Glutamatergic neuron (in vitro differentiated cells): ENCODE measurements around the gene STRC. TPM values are rescaled to one million over a fixed set of nuclear protein-coding genes. Genes with fewer than 3 reads are reported as not detected.
"Not testable (repeated sequence)": the region's sequence is repeated elsewhere in the genome, so short reads cannot be mapped to it uniquely, and the experiment has no call there.

Experiments
- DNase-seq: peaks from one replicate; pipeline ENCODE4 v3.0.0; 2022
- H3K27ac Mint-ChIP-seq: one replicate; pipeline ENCODE4 v1.8.0; 2020; ENCODE audit warnings: mild to moderate bottlenecking, mixed read lengths, inconsistent platforms; ENCODE audit not compliant: unreplicated experiment
- H3K27me3 Mint-ChIP-seq: one replicate; pipeline ENCODE4 v1.8.0; 2020; ENCODE audit warnings: mild to moderate bottlenecking, moderate library complexity, mixed read lengths, inconsistent platforms; ENCODE audit not compliant: unreplicated experiment
- H3K36me3 Mint-ChIP-seq: one replicate; pipeline ENCODE4 v1.8.0; 2020; ENCODE audit warnings: mild to moderate bottlenecking, mixed read lengths, inconsistent platforms; ENCODE audit not compliant: unreplicated experiment
- H3K4me1 Mint-ChIP-seq: one replicate; pipeline ENCODE4 v1.8.0; 2020; ENCODE audit warnings: mild to moderate bottlenecking, low read depth, mixed read lengths, inconsistent platforms; ENCODE audit not compliant: unreplicated experiment
- H3K4me3 Mint-ChIP-seq: one replicate; pipeline ENCODE4 v1.8.0; 2020; ENCODE audit warnings: mild to moderate bottlenecking, mixed read lengths, inconsistent platforms; ENCODE audit not compliant: unreplicated experiment
- H3K9me3 Mint-ChIP-seq: one replicate; pipeline ENCODE4 v1.8.0; 2020; ENCODE audit warnings: mild to moderate bottlenecking, moderate library complexity, mixed read lengths, inconsistent platforms; ENCODE audit not compliant: unreplicated experiment
- total RNA-seq: library from RNA; stranded (reverse); fragmentation: NEBNext Ultra II Directional; extraction: Animal tissue kit (Norgen Biotek cat#: 25700); gene quantifications from one replicate; pipeline ENCODE4 v1.2.1, GENCODE V29; 2021; ENCODE audit not compliant: unreplicated experiment
- TF ChIP-seq, protein P1 (sequence below): fragments of 200-600 bp; sonication (generic); IDR thresholded peaks from one replicate; pipeline ENCODE4 v1.5.0; 2021; ENCODE audit not compliant: partially characterized antibody, unreplicated experiment

STRC gene
- total RNA-seq, 1 donor from 2014 or later: 1.4 TPM

DNA sequence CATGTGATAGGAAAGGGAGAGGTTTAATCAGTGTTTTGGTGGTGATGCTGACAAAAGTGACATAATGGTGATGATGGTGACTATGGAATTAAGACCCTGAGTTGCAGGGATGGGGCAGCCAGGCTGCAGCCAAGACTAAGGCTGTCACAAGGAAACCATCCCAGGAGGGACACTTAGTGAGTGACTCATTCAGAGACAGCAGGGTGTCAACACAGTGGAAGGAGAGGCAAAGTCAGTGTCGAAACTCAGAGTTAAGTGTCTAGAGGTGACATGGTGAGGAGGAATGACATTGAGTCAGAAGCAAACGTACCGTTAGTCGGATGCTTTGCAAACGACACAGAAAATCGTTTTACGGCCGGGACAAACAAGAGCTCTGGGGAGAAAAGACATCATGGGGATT is 54.8 kb downstream of the STRC start:
- not testable (repeated sequence) for H3K9me3 Mint-ChIP-seq, H3K4me3 Mint-ChIP-seq, H3K27me3 Mint-ChIP-seq, H3K27ac Mint-ChIP-seq, H3K36me3 Mint-ChIP-seq, DNase-seq, H3K4me1 Mint-ChIP-seq

DNA sequence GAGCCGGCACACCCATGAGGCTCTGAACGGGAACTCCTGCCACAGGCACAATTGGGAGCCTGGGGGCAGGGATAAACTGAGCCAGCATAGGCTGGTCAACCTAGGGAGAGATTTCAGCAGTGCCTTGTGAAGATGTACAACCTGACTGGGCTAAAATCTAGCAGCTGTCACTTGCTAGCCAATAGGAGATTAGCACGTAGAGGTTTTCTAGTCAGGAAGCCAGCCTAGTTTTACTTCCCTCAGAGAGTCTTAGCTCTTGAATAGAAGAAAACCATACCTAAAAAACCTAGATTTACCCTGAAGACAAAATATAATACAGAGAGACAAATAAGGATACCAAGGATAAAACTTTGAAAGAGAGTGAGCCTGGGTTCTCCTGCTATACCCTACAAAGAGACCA is 55.8 kb downstream of the STRC start:
- H3K27me3 Mint-ChIP-seq, H3K4me3 Mint-ChIP-seq, H3K36me3 Mint-ChIP-seq, H3K4me1 Mint-ChIP-seq, H3K9me3 Mint-ChIP-seq, DNase-seq, H3K27ac Mint-ChIP-seq: not testable (repeated sequence)

DNA sequence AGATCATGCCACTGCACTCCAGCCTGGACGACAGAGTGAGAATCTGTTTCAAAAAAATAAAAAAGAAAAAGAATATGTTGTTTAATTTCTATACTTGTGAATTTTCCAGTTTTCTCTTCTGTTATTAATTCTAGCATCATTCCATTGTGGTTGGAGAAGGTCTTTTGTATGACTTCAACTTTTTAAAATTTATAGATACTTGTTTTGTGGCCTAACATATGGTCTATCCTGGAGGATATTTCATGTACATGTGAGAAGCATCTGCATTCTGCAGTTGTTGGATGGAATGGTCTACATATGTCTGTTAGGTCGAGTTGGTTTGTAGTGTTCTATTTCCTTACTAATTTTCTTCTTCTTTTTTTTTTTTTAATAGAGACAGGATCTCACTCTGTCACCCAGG is 65.6 kb downstream of the STRC start:
- no peak overlapping the region for H3K4me3 Mint-ChIP-seq
- TF ChIP-seq, protein P1, sequence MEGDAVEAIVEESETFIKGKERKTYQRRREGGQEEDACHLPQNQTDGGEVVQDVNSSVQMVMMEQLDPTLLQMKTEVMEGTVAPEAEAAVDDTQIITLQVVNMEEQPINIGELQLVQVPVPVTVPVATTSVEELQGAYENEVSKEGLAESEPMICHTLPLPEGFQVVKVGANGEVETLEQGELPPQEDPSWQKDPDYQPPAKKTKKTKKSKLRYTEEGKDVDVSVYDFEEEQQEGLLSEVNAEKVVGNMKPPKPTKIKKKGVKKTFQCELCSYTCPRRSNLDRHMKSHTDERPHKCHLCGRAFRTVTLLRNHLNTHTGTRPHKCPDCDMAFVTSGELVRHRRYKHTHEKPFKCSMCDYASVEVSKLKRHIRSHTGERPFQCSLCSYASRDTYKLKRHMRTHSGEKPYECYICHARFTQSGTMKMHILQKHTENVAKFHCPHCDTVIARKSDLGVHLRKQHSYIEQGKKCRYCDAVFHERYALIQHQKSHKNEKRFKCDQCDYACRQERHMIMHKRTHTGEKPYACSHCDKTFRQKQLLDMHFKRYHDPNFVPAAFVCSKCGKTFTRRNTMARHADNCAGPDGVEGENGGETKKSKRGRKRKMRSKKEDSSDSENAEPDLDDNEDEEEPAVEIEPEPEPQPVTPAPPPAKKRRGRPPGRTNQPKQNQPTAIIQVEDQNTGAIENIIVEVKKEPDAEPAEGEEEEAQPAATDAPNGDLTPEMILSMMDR: no peak
- H3K4me1 Mint-ChIP-seq: no peaks in the 10 kb centered on the region
- no peak for DNase-seq
- no peak overlapping the region for H3K27ac Mint-ChIP-seq
- no peaks in the 10 kb centered on the region for H3K27me3 Mint-ChIP-seq
- H3K36me3 Mint-ChIP-seq: no peaks in the 10 kb centered on the region
- H3K9me3 Mint-ChIP-seq: no peaks in the 10 kb centered on the region

DNA sequence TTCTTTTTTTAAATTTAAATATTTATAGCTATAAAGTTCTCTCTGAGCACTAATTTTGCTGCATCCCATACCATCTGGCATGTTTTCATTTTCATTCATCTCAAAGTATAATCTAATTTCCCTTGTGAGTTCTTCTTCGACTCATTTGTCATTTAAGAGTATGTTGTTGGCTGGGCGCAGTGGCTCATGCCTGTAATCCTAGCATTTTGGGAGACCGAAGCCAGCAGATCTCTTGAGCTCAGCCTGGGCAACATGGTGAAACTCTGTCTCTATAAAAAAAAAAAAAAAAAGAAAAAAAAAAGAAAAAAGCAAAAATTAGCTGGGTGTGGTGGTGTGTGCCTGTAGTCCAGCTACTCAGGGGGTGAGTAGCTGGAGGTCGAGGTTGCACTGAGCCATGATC is 66.3 kb downstream of the STRC start:
- no peaks in the 10 kb centered on the region for H3K9me3 Mint-ChIP-seq
- no peaks in the 10 kb centered on the region for H3K27me3 Mint-ChIP-seq
- TF ChIP-seq, protein P1: no peak
- H3K36me3 Mint-ChIP-seq: peaks cover 5% of the 10 kb centered on the region
- H3K4me3 Mint-ChIP-seq: no peak overlapping the region
- H3K4me1 Mint-ChIP-seq: no peaks in the 10 kb centered on the region
- DNase-seq: no peak
- no peak overlapping the region for H3K27ac Mint-ChIP-seq

DNA sequence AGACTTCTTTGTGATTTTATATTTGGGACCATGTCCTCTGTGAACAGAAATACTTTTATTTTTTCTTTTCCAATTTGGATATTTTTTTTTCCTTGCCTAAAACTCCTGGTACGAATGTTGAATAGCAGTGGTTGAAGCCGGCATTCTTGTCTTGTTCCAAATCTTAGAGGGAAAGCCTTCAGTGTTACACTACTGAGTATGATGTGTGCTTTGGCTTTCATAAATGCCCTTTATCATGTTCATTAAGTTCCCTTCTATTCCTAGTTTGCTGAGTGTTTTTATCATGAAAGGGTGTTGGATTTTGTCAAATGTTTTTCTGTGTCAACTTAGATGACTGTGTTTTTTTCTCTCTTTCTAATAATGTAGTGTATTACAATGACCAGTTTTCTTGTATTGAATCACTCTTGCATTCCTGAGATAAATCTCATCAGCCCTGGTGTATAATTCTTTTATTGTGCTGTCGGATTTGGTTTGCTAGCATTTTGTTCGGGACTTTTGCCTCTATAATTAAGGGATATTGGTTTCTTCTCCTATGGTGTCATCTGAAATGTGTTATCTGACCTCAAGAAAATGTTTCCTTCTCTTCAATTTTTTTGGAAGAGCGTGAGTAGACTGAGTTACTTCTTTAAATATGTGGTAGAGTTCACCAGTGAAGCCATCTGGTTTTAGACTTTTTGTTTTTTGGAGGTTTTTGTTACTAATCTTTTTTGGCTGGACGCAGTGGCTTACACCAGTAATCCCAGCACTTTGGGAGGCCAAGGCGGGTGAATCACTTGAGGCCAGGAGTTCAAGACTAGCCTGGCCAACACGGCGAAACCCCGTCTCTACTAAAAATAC is 67.9 kb downstream of the STRC start:
- Mint-ChIP-seq H3K4me3 (no peak overlapping the region), H3K9me3 (no peaks in the 10 kb centered on the region), H3K36me3 (peaks cover 10% of the 10 kb centered on the region), H3K27ac (no peak overlapping the region), H3K4me1 (no peaks in the 10 kb centered on the region), H3K27me3 (no peaks in the 10 kb centered on the region)
- DNase-seq: no peak
- TF ChIP-seq, protein P1: no peak

Other genes starting within 250 kb of the STRC start
- 118 TPM for gene ZSCAN29, start 247.8 kb downstream of the STRC start, total RNA-seq
- 29.9 TPM for gene TUBGCP4, start 247.7 kb downstream of the STRC start, total RNA-seq
- gene TP53BP1, start 125.6 kb downstream of the STRC start, total RNA-seq: 142 TPM
- gene MAP1A, start 101.2 kb downstream of the STRC start, total RNA-seq: 301 TPM
- gene PPIP5K1, start 28.6 kb downstream of the STRC start, total RNA-seq: 66.4 TPM
- 18.8 TPM for gene CKMT1B, start 24.8 kb downstream of the STRC start, total RNA-seq
- 6.9 TPM for gene CATSPER2, start 30.0 kb upstream of the STRC start, total RNA-seq
- gene CKMT1A, start 75.1 kb upstream of the STRC start, total RNA-seq: 15.7 TPM
- 222 TPM for gene PDIA3, start 127.6 kb upstream of the STRC start, total RNA-seq
- 0.51 TPM for gene ELL3, start 158.2 kb upstream of the STRC start, total RNA-seq
- 650 TPM for gene SERF2, start 173.5 kb upstream of the STRC start, total RNA-seq
- gene SERINC4, start 181.4 kb upstream of the STRC start, total RNA-seq: not detected
- gene HYPK, start 181.8 kb upstream of the STRC start, total RNA-seq: 26.5 TPM
- gene MFAP1, start 205.9 kb upstream of the STRC start, total RNA-seq: 29.2 TPM
- gene WDR76, start 208.2 kb upstream of the STRC start, total RNA-seq: 4.7 TPM